ENCODE data around the gene TOP3B. TPM values are rescaled to one million over a fixed set of nuclear protein-coding genes. Genes with fewer than 3 reads are reported as not detected.

TOP3B gene
- total RNA-seq, 3 donors from 2014 or later = 30.4 to 40.0 (median 38.3) TPM

DNA sequence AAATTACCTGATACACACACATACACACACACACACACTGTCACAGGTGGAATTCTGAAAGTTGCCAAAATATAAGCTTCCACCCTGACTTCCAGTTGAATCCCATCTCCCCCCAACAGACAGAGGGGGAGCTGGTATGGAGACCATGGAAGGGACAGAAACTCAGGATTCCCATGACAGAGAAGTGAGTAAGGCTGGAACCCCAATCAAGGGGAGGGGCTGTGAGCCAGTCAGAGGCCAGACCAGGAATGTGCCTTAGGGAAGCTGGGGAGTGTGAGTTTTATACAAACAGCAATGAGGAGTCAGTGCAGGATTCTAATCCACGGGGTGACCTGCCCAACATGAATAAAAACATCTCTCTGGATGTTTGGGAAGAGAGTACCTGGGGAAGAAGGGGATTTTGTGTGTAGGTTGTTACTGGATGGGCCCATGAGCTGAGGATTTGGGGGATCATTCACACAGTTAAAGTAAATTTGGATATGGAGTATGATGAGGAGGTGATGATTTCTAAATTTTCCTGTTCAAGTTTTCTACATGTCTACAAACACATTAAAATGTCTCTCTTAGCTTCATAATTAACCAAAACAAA lies 38.7 kb upstream of the TOP3B start:
- intact Hi-C loops (cut with DNase I, micrococcal nuclease) = no loop called here
- Histone ChIP-seq H3K36me3 (ENCODE audit: low read depth) (no peaks in the 10 kb centered on the region), H3K4me3 (no peak overlapping the region), H3K4me1 (ENCODE audit: low read depth) (no peaks in the 10 kb centered on the region), H3K9me3 (no peaks in the 10 kb centered on the region)
- ATAC-seq (no peak), DNase-seq (no peak)
- TF ChIP-seq, protein P1, sequence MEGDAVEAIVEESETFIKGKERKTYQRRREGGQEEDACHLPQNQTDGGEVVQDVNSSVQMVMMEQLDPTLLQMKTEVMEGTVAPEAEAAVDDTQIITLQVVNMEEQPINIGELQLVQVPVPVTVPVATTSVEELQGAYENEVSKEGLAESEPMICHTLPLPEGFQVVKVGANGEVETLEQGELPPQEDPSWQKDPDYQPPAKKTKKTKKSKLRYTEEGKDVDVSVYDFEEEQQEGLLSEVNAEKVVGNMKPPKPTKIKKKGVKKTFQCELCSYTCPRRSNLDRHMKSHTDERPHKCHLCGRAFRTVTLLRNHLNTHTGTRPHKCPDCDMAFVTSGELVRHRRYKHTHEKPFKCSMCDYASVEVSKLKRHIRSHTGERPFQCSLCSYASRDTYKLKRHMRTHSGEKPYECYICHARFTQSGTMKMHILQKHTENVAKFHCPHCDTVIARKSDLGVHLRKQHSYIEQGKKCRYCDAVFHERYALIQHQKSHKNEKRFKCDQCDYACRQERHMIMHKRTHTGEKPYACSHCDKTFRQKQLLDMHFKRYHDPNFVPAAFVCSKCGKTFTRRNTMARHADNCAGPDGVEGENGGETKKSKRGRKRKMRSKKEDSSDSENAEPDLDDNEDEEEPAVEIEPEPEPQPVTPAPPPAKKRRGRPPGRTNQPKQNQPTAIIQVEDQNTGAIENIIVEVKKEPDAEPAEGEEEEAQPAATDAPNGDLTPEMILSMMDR (IDR thresholded peaks at IDR 0.05) = no peak

DNA sequence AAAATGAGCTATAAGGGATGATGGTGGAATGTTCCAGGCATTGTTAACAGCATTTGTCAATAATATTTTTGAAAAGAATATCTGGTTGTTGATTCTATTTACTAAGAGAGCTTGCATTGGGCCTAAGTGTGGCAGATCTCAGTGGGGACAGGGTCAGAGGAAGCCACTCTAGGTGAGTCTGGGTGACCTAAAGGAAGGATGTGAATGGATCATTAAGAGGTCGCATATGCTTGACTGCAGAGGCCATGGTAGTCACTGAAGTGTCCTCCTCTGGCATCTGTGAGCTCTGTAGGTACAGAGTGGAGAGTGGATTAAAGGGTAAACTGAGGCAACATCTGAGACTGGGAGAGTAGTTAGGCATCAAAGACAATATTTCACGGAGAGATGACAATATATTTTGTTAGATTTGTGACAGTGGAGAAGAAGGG lies 37.9 kb upstream of the TOP3B start:
- TF ChIP-seq, protein P1 (IDR thresholded peaks at IDR 0.05) = no peak
- Histone ChIP-seq H3K4me1 (ENCODE audit: low read depth) (no peaks in the 10 kb centered on the region), H3K9me3 (no peaks in the 10 kb centered on the region), H3K36me3 (ENCODE audit: low read depth) (no peaks in the 10 kb centered on the region), H3K4me3 (no peak overlapping the region)
- DNase-seq (no peak), ATAC-seq (no peak)
- intact Hi-C loops (cut with DNase I, micrococcal nuclease) = no loop called here

DNA sequence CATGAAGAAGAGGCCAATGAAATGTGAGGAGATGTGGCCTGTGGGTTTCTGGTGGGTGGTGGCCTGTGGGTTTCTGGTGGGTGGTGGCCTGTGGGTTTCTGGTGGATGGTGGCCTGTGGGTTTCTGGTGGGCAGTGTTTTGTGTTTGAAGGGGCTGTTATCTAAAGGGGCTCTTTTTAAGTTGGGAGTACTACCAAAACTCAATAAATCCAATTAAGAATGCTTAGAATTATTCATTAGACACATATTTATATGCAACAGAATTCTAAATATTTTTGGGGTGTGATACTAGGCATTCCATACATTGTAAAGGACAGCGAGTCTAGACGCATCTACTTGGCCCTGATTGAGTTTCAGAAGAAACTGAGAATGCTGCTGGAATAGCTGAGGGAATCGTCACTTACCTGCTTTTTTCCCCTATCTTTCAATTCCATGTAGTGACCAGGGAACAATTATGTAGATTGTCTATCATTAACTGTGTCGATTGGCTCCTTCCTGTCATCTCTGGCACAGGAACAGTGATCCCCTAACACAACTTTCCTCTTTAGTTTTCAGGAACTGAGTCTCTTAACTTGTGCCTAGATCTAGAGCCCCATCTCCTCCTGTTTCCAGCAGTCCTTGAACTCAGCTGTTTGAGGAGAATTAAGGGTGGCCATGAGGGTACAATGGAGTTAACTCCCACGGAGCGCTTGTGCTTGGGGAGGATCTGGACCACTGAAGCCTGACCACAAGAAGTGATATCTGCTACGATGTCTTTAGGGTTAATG lies 37.3 kb upstream of the TOP3B start:
- no peak overlapping the region for H3K4me3 ChIP-seq
- DNase-seq (no peak), ATAC-seq (no peak)
- H3K4me1 ChIP-seq (ENCODE audit: low read depth) = no peaks in the 10 kb centered on the region
- H3K9me3 ChIP-seq = no peaks in the 10 kb centered on the region
- TF ChIP-seq, protein P1 (IDR thresholded peaks at IDR 0.05) = no peak
- H3K36me3 ChIP-seq (ENCODE audit: low read depth) = no peaks in the 10 kb centered on the region
- intact Hi-C loops (cut with DNase I, micrococcal nuclease) = no loop called here

DNA sequence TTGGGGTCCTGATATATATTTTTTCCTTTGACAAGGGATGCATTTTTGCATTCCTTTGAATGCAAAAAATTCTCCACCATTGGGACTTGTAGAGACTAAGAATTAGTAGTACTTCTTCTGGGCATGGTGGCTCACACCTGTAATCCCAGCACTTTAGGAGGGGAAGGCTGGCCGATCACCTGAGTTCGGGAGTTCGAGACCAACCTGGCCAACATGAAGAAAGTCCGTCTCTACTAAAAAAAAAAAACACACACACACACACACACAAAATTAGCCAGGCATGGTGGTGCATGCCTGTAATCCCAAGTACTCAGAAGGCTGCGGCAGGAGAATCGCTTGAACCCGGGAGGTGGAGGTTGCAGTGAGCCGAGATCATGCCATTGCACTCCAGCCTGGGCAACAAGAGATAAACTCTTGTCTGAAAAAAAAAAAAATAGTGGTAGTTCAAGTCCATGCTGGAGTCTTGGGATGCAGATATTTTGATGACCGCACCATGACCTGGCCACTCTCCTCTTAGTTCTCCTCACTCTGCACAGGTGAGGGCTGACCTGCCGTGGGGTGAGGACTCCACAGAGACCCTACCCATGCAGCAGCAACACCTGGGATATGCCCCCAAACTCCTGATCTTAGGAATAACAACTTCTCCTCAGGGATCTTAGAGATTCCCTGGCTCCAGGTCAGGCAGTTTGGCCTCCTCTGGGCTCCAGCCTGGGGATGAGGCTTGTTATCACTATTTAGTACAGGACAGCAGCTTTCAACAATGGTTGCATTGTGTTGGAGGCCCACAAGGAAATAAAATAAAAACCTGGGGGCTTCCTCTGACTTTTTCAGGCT lies 36.5 kb upstream of the TOP3B start:
- intact Hi-C loops (cut with DNase I, micrococcal nuclease) = no loop called here
- H3K9me3 ChIP-seq = no peaks in the 10 kb centered on the region
- TF ChIP-seq, protein P1 (IDR thresholded peaks at IDR 0.05) = no peak
- DNase-seq (no peak), ATAC-seq (no peak)
- H3K36me3 ChIP-seq (ENCODE audit: low read depth) = no peaks in the 10 kb centered on the region
- no peak overlapping the region for H3K4me3 ChIP-seq
- no peaks in the 10 kb centered on the region for H3K4me1 ChIP-seq (ENCODE audit: low read depth)

DNA sequence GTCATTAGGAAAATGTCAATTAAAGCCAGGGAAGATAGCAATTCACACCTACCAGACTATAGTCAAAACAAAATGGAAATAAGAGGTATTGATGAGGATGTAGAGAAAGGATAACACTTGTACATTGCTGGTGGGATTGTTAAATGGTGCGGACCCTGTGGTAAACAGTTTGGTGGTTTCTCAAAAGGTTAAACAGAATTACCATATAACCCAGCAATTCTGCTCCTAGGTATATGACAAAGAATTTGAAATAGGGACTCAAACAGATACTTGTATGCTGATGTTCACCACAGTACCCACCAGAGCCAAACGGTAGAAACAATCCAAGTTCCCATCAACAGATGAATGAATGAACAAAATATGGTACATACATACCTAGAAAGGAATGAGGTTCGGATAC lies 33.0 kb upstream of the TOP3B start:
- H3K9me3 ChIP-seq = no peaks in the 10 kb centered on the region

More for the DNA sequence above, 33.0 kb upstream of the TOP3B start:
- no peaks in the 10 kb centered on the region for H3K4me1 ChIP-seq (ENCODE audit: low read depth)
- intact Hi-C loops (cut with DNase I, micrococcal nuclease) = no loop called here
- no peaks in the 10 kb centered on the region for H3K36me3 ChIP-seq (ENCODE audit: low read depth)
- TF ChIP-seq, protein P1 (IDR thresholded peaks at IDR 0.05) = no peak
- DNase-seq = no peak
- no peak for ATAC-seq
- no peak overlapping the region for H3K4me3 ChIP-seq
